ENCODE data around the gene NECAP2. TPM values are rescaled to one million over a fixed set of nuclear protein-coding genes. Genes with fewer than 3 reads are reported as not detected.
"Not testable (repeated sequence)": the region's sequence is repeated elsewhere in the genome, so short reads cannot be mapped to it uniquely, and the experiment has no call there.

The NECAP2 gene
- total RNA-seq, 2 experiments from 2014 or later, result 53.1 to 54.7 TPM

- Mint-ChIP-seq H3K36me3 (ENCODE audit: low read depth) (no peaks in the 10 kb centered on the region), H3K27me3 (no peaks in the 10 kb centered on the region), H3K27ac (no peak overlapping the region), H3K4me3 (no peak overlapping the region), H3K9me3 (no peaks in the 10 kb centered on the region), H3K4me1 (ENCODE audit: low read depth) (peaks cover 5% of the 10 kb centered on the region)
- intact Hi-C loops (cut with micrococcal nuclease), result no loop called here
- no peak for TF ChIP-seq CTCF (IDR thresholded peaks at IDR 0.05)
- no peak for DNase-seq
- ATAC-seq, result no peak
- ChIA-PET POLR2A (no interaction called here), CTCF (no interaction called here)
Measured at GRCh38 chr1:16503494-16503893, 63.0 kb downstream of the NECAP2 start.

GRCh38 chr1:16505870-16506269 is 65.3 kb downstream of the NECAP2 start:
- H3K9me3 Mint-ChIP-seq; H3K4me1 Mint-ChIP-seq (ENCODE audit: low read depth); H3K27ac Mint-ChIP-seq; H3K27me3 Mint-ChIP-seq; H3K4me3 Mint-ChIP-seq; CTCF ChIA-PET; ATAC-seq; H3K36me3 Mint-ChIP-seq (ENCODE audit: low read depth); DNase-seq; intact Hi-C loops (cut with micrococcal nuclease): not testable (repeated sequence)
- POLR2A ChIA-PET, result interaction anchor here (0.6 kb wide), 1 partner anchor 1296 kb away, joined by 3 read pairs; no protein-coding TSS in a partner anchor

- CTCF ChIA-PET; POLR2A ChIA-PET; H3K36me3 Mint-ChIP-seq (ENCODE audit: low read depth); H3K4me1 Mint-ChIP-seq (ENCODE audit: low read depth); H3K27ac Mint-ChIP-seq; H3K9me3 Mint-ChIP-seq; H3K4me3 Mint-ChIP-seq; DNase-seq; H3K27me3 Mint-ChIP-seq; ATAC-seq; intact Hi-C loops (cut with micrococcal nuclease): not testable (repeated sequence)
Measured at GRCh38 chr1:16506364-16507136, 66.0 kb downstream of the NECAP2 start.

GRCh38 chr1:16508861-16509445 is 68.4 kb downstream of the NECAP2 start:
- H3K9me3 Mint-ChIP-seq; H3K27me3 Mint-ChIP-seq; CTCF ChIA-PET; H3K4me3 Mint-ChIP-seq; H3K27ac Mint-ChIP-seq; POLR2A ChIA-PET; intact Hi-C loops (cut with micrococcal nuclease); H3K36me3 Mint-ChIP-seq (ENCODE audit: low read depth); H3K4me1 Mint-ChIP-seq (ENCODE audit: low read depth); ATAC-seq; DNase-seq: not testable (repeated sequence)

Other genes starting within 250 kb of the NECAP2 start
- 1 to 10 TPM; 5.7 to 7.4 TPM for gene ARHGEF19, start 228.1 kb upstream of the NECAP2 start, total RNA-seq
- gene CPLANE2, start 203.5 kb upstream of the NECAP2 start, total RNA-seq, result 1 to 10 TPM; 1.2 to 1.4 TPM
- 10 to 100 TPM; 19.8 to 21.3 TPM for gene FBXO42, start 88.2 kb upstream of the NECAP2 start, total RNA-seq
- 100 to 1,000 TPM; 175 to 177 TPM for gene SZRD1, start 73.5 kb upstream of the NECAP2 start, total RNA-seq
- not detected for gene SPATA21, start 3.3 kb upstream of the NECAP2 start, total RNA-seq
- 1,000 to 10,000 TPM in 1 of 2 experiments, 100 to 1,000 TPM in 1; 820 to 1,043 TPM for gene RNU1-1, start 73.6 kb downstream of the NECAP2 start, total RNA-seq
- gene NBPF1, start 172.8 kb downstream of the NECAP2 start, total RNA-seq, result 1 to 10 TPM; 2.8 to 3.1 TPM
- 1,000 to 10,000 TPM in 1 of 2 experiments, 100 to 1,000 TPM in 1; 820 to 1,043 TPM for gene RNU1-3, start 226.2 kb downstream of the NECAP2 start, total RNA-seq

Data from activated CD8-positive, alpha-beta T cell treated with anti-CD3 and anti-CD28 coated beads for 36 hours (primary cell).